B cell (primary cell): Measurements from ENCODE around the gene PFKP.

ENCODE experiments used
- EZH2 ChIP-seq: IDR thresholded peaks from 2 replicates; pipeline ENCODE4 v1.6.1; 2012; ENCODE audit warnings: borderline replicate concordance, low read depth, mild to moderate bottlenecking, moderate library complexity, low read length; ENCODE audit not compliant: insufficient read depth, poor library complexity, severe bottlenecking
- TF ChIP-seq, protein P1 (sequence below): fragments of 200-600 bp; IDR thresholded peaks from one replicate; pipeline ENCODE4 v1.8.0; 2022; ENCODE audit warnings: antibody characterized with exemption, mild to moderate bottlenecking

DNA sequence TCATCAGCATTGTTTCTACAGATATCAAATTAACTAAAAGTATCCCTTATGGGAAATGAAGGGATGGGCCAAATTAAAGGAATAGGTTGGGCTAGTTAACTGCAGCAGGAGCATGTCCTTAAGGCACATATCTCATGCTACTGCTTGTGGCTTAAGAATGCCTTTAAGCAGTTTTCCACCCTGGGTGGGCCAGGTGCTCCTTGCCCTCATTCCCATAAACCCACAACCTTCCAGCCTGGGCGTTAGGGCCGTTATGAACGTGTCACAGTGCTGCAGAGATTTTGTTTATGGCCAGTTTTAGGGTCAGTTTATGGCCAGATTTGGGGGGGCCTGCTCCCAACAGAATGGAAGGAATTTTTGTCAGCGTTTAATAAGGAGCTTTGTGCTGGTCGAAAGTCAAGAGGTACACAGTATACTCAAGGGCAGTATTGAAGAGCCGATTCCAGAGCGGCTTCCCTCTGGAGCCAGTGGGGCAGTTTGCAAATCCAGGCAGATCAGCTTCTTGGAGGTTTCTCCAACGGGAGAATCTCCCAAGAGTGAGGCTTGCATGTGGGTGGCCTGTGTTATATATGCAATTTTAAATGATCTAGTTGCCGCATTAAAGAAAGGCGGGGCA, 7.7 kb downstream of the PFKP start:
- TF ChIP-seq, protein P1, sequence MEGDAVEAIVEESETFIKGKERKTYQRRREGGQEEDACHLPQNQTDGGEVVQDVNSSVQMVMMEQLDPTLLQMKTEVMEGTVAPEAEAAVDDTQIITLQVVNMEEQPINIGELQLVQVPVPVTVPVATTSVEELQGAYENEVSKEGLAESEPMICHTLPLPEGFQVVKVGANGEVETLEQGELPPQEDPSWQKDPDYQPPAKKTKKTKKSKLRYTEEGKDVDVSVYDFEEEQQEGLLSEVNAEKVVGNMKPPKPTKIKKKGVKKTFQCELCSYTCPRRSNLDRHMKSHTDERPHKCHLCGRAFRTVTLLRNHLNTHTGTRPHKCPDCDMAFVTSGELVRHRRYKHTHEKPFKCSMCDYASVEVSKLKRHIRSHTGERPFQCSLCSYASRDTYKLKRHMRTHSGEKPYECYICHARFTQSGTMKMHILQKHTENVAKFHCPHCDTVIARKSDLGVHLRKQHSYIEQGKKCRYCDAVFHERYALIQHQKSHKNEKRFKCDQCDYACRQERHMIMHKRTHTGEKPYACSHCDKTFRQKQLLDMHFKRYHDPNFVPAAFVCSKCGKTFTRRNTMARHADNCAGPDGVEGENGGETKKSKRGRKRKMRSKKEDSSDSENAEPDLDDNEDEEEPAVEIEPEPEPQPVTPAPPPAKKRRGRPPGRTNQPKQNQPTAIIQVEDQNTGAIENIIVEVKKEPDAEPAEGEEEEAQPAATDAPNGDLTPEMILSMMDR = no peak
- no peak for TF ChIP-seq EZH2
